Common myeloid progenitor, CD34-positive (primary cell): Measurements from ENCODE around the gene MEN1.

Source experiments
- CTCF ChIA-PET: fragments of 350-600 bp; sonication (Branson Sonifier 250); formaldehyde crosslinking; loops from one replicate; lab custom pipeline; 2021; ENCODE audit warnings: antibody characterized with exemption; lab: Charles Lee
- POLR2A ChIA-PET: fragments of 350-600 bp; sonication (Branson Sonifier 250); formaldehyde crosslinking; loops from one replicate; lab custom pipeline; 2021; ENCODE audit warnings: antibody characterized with exemption; lab: Charles Lee
- DNase-seq, 3 donors: peaks; one replicate each; pipeline versions ENCODE4 v3.0.0 to v3.0.0-alpha.2; 2013
- H3K27ac ChIP-seq, 2 experiments: 1 replicate in 1 of 2; 2 replicates in 1 of 2; pipeline ENCODE4 v1.7.0; 2013; ENCODE audit warnings: inconsistent platforms in 2 of 2, low read length in 2 of 2, mild to moderate bottlenecking in 2 of 2, low read depth in 1 of 2, moderate library complexity in 1 of 2; ENCODE audit not compliant: severe bottlenecking in 2 of 2, insufficient read depth in 1 of 2, poor library complexity in 1 of 2
- H3K27me3 ChIP-seq, 5 experiments: replicated peaks in 2 of 5; 1 replicate in 3 of 5; 2 replicates in 2 of 5; pipeline versions ENCODE4 v1.6.1 to v1.7.0; 2013; ENCODE audit warnings: low read length in 4 of 5, mild to moderate bottlenecking in 2 of 5, moderate library complexity in 2 of 5, inconsistent platforms in 1 of 5; ENCODE audit not compliant: insufficient read depth in 5 of 5, control insufficient read depth in 4 of 5
- H3K36me3 ChIP-seq, 4 experiments: 1 replicate in 2 of 4; 2 replicates in 2 of 4; pipeline versions ENCODE4 v1.6.1 to v1.7.0; 2013; ENCODE audit warnings: low read length in 3 of 4, control low read depth in 1 of 4, mild to moderate bottlenecking in 1 of 4; ENCODE audit not compliant: control insufficient read depth in 4 of 4, insufficient read depth in 4 of 4
- H3K4me1 ChIP-seq, 4 experiments: 1 replicate in 3 of 4; 2 replicates in 1 of 4; pipeline versions ENCODE4 v1.6.1 to v1.7.1; 2013; ENCODE audit warnings: low read length in 3 of 4, mild to moderate bottlenecking in 3 of 4, control low read depth in 1 of 4, inconsistent platforms in 1 of 4, moderate library complexity in 1 of 4; ENCODE audit not compliant: control insufficient read depth in 4 of 4, insufficient read depth in 4 of 4; ENCODE audit errors: control extremely low read depth in 1 of 4
- H3K4me3 ChIP-seq, 7 experiments: 1 replicate in 4 of 7; 2 replicates in 3 of 7; pipeline versions ENCODE4 v1.5.1 to v1.7.0; 2013; ENCODE audit warnings: mild to moderate bottlenecking in 7 of 7, low read length in 6 of 7, moderate library complexity in 6 of 7, inconsistent platforms in 2 of 7, low read depth in 2 of 7, control low read depth in 1 of 7; ENCODE audit not compliant: insufficient read depth in 4 of 7, control insufficient read depth in 1 of 7; ENCODE audit errors: extremely low read depth in 1 of 7
- H3K9me3 ChIP-seq, 5 experiments: 1 replicate in 4 of 5; 2 replicates in 1 of 5; pipeline versions ENCODE4 v1.6.1 to v1.7.1; 2013; ENCODE audit warnings: low read length in 4 of 5, mild to moderate bottlenecking in 2 of 5, inconsistent platforms in 1 of 5, low read depth in 1 of 5, moderate library complexity in 1 of 5; ENCODE audit not compliant: control insufficient read depth in 4 of 5, insufficient read depth in 2 of 5; ENCODE audit errors: control extremely low read depth in 1 of 5
- WGBS: methylation state at CpG from one replicate; pipeline ENCODE4 v1.1.5; 2013; ENCODE audit not compliant: insufficient coverage; 5-methylcytosine and 5-hydroxymethylcytosine counted together

MEN1 gene

GRCh38 chr11:64801561-64802369, 8.6 kb downstream of the MEN1 start:
- 2% methylated on average over 10 of the region's 13 CpGs for WGBS
- Histone ChIP-seq H3K4me1 (peaks cover 0 to 63% (median 57%) of the 10 kb centered on the region in 4 experiments), H3K27ac (peak overlapping the region; percentile 58 to 80), H3K4me3 (peak overlapping the region in 6 of 7 experiments; percentile 51 to 80 (median 70)), H3K36me3 (peaks cover 5 to 59% (median 32%) of the 10 kb centered on the region in 4 experiments), H3K27me3 (no peaks in the 10 kb centered on the region), H3K9me3 (no peaks in the 10 kb centered on the region)
- ChIA-PET POLR2A (interaction anchor here (1.5 kb wide), 1 partner anchor 22 kb away, joined by 5 read pairs; no protein-coding TSS in a partner anchor), CTCF (interaction anchor here (1.1 to 5.2 kb wide), 5 partner anchors 10 to 83 kb away, joined by 3 to 42 read pairs (median 9); no protein-coding TSS in a partner anchor)
- DNase-seq = peak in 1 of 3 donors; percentile 15

- 61% methylated on average over 9 of the region's 9 CpGs for WGBS
- ChIA-PET POLR2A (interaction anchor here (1.5 kb wide), 1 partner anchor 22 kb away, joined by 5 read pairs; no protein-coding TSS in a partner anchor), CTCF (interaction anchor here (1.1 to 5.2 kb wide), 5 partner anchors 10 to 84 kb away, joined by 3 to 42 read pairs (median 9); no protein-coding TSS in a partner anchor)
- no peaks in the 10 kb centered on the region for H3K9me3 ChIP-seq
- peaks cover 5 to 59% (median 34%) of the 10 kb centered on the region in 4 experiments for H3K36me3 ChIP-seq
- DNase-seq = no peak
- H3K27me3 ChIP-seq = no peaks in the 10 kb centered on the region
- H3K4me1 ChIP-seq = peaks cover 0 to 70% (median 63%) of the 10 kb centered on the region in 4 experiments
- H3K4me3 ChIP-seq = peak overlapping the region in 6 of 7 experiments; percentile 46 to 80 (median 70)
- peak overlapping the region; percentile 30 to 80 for H3K27ac ChIP-seq
Observed at GRCh38 chr11:64801158-64801464, 9.2 kb downstream of the MEN1 start.

DNA sequence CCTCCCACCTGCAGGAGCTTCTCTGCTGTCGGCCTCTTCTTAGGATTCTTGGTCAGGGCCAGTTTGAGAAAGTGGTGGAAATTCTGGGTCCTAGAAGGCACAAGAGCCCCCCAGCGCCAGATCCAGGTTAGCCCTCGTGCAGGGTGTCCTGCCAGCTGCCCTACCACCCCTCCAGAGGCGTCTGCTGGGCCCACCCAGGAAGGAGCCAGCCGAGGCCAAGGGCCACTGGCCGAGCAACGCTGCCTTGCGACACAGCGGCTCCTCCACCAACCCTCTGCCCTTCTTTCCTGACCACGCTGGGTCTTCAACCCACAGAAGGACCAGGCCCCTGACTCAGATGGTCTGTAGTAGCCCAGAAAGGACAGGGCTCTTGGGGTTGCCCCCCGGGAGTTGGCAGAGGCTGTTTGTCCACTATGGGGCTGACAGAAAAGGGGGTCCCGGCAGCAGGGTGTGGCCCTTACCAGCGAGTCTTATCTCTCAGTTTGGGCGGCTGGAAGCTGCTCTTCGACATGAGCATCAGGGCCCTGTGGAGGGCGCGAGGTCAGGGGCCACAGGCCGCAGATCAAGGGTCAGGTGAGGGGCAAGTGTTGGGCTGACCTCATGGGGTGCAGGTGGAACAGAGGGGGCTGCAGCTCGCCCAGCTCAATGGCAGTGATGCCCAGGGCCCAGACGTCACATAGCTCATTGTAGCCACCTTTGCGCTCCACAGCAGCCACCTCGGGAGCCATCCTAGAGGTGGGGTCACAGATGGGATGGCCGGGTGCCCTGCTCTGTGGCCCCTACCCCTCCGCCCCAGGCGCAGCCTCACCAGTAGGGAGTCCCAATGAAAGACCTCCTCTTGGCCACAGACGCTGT, 9.8 kb downstream of the MEN1 start:
- Histone ChIP-seq H3K9me3 (no peaks in the 10 kb centered on the region), H3K27ac (peak overlapping the region in 1 of 2 experiments; percentile 61), H3K36me3 (peaks cover 5 to 59% (median 31%) of the 10 kb centered on the region in 4 experiments), H3K27me3 (no peaks in the 10 kb centered on the region), H3K4me3 (peak overlapping the region in 6 of 7 experiments; percentile 11 to 80 (median 62)), H3K4me1 (peaks cover 0 to 74% (median 69%) of the 10 kb centered on the region in 4 experiments)
- ChIA-PET POLR2A (interaction anchor here (1.5 kb wide), 1 partner anchor 21 kb away, joined by 5 read pairs; no protein-coding TSS in a partner anchor), CTCF (interaction anchor here (0.7 to 5.2 kb wide), 9 partner anchors 9 to 84 kb away, joined by 3 to 42 read pairs (median 5); no protein-coding TSS in a partner anchor)
- no peak for DNase-seq
- WGBS = 69% methylated on average over 21 of the region's 26 CpGs

GRCh38 chr11:64799623-64800302, 10.6 kb downstream of the MEN1 start:
- H3K27ac ChIP-seq = peak overlapping the region in 1 of 2 experiments; percentile 61
- POLR2A ChIA-PET = interaction anchor here (0.6 kb wide), 1 partner anchor 22 kb away, joined by 6 read pairs; no protein-coding TSS in a partner anchor
- no peaks in the 10 kb centered on the region for H3K27me3 ChIP-seq
- CTCF ChIA-PET = interaction anchor here (1.0 to 5.2 kb wide), 8 partner anchors 8 to 69 kb away, joined by 3 to 42 read pairs (median 6); no protein-coding TSS in a partner anchor
- no peak for DNase-seq
- H3K9me3 ChIP-seq = no peaks in the 10 kb centered on the region
- H3K36me3 ChIP-seq = peaks cover under 1 to 52% (median 24%) of the 10 kb centered on the region in 4 experiments
- H3K4me1 ChIP-seq = peaks cover 0 to 72% (median 69%) of the 10 kb centered on the region in 4 experiments
- H3K4me3 ChIP-seq = peak overlapping the region in 1 of 7 experiments; percentile 11
- WGBS = 82% methylated on average over 10 of the region's 14 CpGs

- no peak for DNase-seq
- H3K27ac ChIP-seq = peak overlapping the region in 1 of 2 experiments; percentile 45
- H3K36me3 ChIP-seq = peaks cover 0 to 47% (median 23%) of the 10 kb centered on the region in 4 experiments
- H3K4me3 ChIP-seq = no peak overlapping the region
- H3K27me3 ChIP-seq = no peaks in the 10 kb centered on the region
- POLR2A ChIA-PET = interaction anchor here (0.6 kb wide), 1 partner anchor 21 kb away, joined by 6 read pairs; no protein-coding TSS in a partner anchor
- CTCF ChIA-PET = interaction anchor here (1.0 to 5.2 kb wide), 8 partner anchors 12 to 69 kb away, joined by 3 to 42 read pairs (median 6); no protein-coding TSS in a partner anchor
- peaks cover 0 to 71% (median 69%) of the 10 kb centered on the region in 4 experiments for H3K4me1 ChIP-seq
- H3K9me3 ChIP-seq = no peaks in the 10 kb centered on the region
- WGBS = 70% methylated on average over 3 of the region's 7 CpGs
Observed at GRCh38 chr11:64799256-64799622, 11.1 kb downstream of the MEN1 start.
